Stimulated activated naive CD8-positive, alpha-beta T cell treated with anti-CD3 and anti-CD28 coated beads, Interleukin-15, amount 100 ng/mL, for 72 hours (primary cell): Measurements from ENCODE around the gene SART3.
"Not testable (repeated sequence)": the region's sequence is repeated elsewhere in the genome, so short reads cannot be mapped to it uniquely, and the experiment has no call there.

ENCODE experiments used
- ATAC-seq: fragments of 150-1000 bp; cut with Tn5 transposase; 2 replicates; pipeline ENCODE4 v1.10.0; 2021; ENCODE audit warnings: mild to moderate bottlenecking, moderate library complexity
- DNase-seq, 2 donors: peaks; one replicate each; pipeline ENCODE4 v3.0.0; 2021 to 2022
- H3K27ac Mint-ChIP-seq, 2 donors: one replicate each; pipeline ENCODE4 v1.8.0; 2022; ENCODE audit warnings: mild to moderate bottlenecking in 2 of 2, mixed read lengths in 2 of 2, moderate library complexity in 2 of 2
- H3K27me3 Mint-ChIP-seq: one replicate; pipeline ENCODE4 v1.8.0; 2022; ENCODE audit warnings: mixed read lengths
- H3K4me1 Mint-ChIP-seq: one replicate; pipeline ENCODE4 v1.8.0; 2022; ENCODE audit warnings: mild to moderate bottlenecking, mixed read lengths
- H3K4me3 Mint-ChIP-seq, 2 donors: one replicate each; pipeline ENCODE4 v1.8.0; 2022; ENCODE audit warnings: mild to moderate bottlenecking in 2 of 2, mixed read lengths in 2 of 2, moderate library complexity in 1 of 2
- H3K9me3 Mint-ChIP-seq, 2 donors: one replicate each; pipeline ENCODE4 v1.8.0; 2022; ENCODE audit warnings: mixed read lengths in 2 of 2

Gene SART3

GRCh38 chr12:108599948-108600701 lies 39.2 kb upstream of the SART3 start:
- no peak for ATAC-seq
- no peak overlapping the region for H3K27ac Mint-ChIP-seq
- H3K4me1 Mint-ChIP-seq, result peaks cover under 1% of the 10 kb centered on the region
- H3K27me3 Mint-ChIP-seq, result no peaks in the 10 kb centered on the region
- no peak overlapping the region for H3K4me3 Mint-ChIP-seq
- peaks cover 0 to 2% of the 10 kb centered on the region in 2 donors for H3K9me3 Mint-ChIP-seq
- no peak for DNase-seq

DNA sequence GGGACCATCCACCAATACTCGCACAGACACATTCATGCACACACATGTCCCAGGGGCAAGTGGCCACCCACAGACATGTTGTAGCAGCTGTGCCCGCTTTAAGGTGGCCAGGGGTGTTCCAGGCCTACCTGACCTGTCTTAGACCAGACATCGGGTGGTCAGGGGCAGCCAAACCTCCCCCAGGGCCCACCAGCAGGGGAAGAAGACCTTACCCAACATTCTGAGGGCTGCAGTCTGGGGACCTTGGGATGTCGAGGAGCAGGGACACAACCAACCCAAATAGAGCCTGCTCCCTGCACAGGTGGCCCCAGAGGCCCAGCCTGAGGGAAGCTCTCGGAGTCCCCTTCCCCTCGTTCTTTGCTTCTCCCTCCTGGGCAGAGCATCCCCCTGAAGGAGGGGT lies 38.6 kb upstream of the SART3 start:
- Mint-ChIP-seq H3K9me3 (no peaks in the 10 kb centered on the region), H3K4me3 (no peak overlapping the region), H3K4me1 (no peaks in the 10 kb centered on the region), H3K27me3 (no peaks in the 10 kb centered on the region), H3K27ac (no peak overlapping the region)
- ATAC-seq (no peak), DNase-seq (no peak)

- H3K4me1 Mint-ChIP-seq, result no peaks in the 10 kb centered on the region
- ATAC-seq, result no peak
- H3K4me3 Mint-ChIP-seq, result no peak overlapping the region
- H3K27me3 Mint-ChIP-seq, result no peaks in the 10 kb centered on the region
- no peaks in the 10 kb centered on the region for H3K9me3 Mint-ChIP-seq
- DNase-seq, result no peak
- H3K27ac Mint-ChIP-seq, result peak overlapping the region in 1 of 2 donors; percentile 3
These were observed 37.7 kb upstream of the SART3 start for GRCh38 chr12:108598553-108599250.

GRCh38 chr12:108597559-108598471 lies 36.8 kb upstream of the SART3 start, which contains the start of gene TMEM119:
Gene TMEM119, minus strand, starts transcription at chr12:108598084. Its CDS starts 5,701 bp downstream, at chr12:108592383.
- Mint-ChIP-seq H3K9me3 (no peaks in the 10 kb centered on the region), H3K27ac (peak within 1 kb of the TSS; percentile 3 to 5), H3K4me3 (no peak within 1 kb of the TSS), H3K4me1 (no peaks in the 10 kb centered on the region), H3K27me3 (no peaks in the 10 kb centered on the region)
- ATAC-seq, result peak; percentile 28
- DNase-seq, result no peak

- no peaks in the 10 kb centered on the region for H3K27me3 Mint-ChIP-seq
- no peaks in the 10 kb centered on the region for H3K9me3 Mint-ChIP-seq
- no peak overlapping the region for H3K4me3 Mint-ChIP-seq
- DNase-seq, result no peak
- no peak overlapping the region for H3K27ac Mint-ChIP-seq
- peak; percentile 35 for ATAC-seq
- no peaks in the 10 kb centered on the region for H3K4me1 Mint-ChIP-seq
These were observed 36.0 kb upstream of the SART3 start for GRCh38 chr12:108596854-108597558.

DNA sequence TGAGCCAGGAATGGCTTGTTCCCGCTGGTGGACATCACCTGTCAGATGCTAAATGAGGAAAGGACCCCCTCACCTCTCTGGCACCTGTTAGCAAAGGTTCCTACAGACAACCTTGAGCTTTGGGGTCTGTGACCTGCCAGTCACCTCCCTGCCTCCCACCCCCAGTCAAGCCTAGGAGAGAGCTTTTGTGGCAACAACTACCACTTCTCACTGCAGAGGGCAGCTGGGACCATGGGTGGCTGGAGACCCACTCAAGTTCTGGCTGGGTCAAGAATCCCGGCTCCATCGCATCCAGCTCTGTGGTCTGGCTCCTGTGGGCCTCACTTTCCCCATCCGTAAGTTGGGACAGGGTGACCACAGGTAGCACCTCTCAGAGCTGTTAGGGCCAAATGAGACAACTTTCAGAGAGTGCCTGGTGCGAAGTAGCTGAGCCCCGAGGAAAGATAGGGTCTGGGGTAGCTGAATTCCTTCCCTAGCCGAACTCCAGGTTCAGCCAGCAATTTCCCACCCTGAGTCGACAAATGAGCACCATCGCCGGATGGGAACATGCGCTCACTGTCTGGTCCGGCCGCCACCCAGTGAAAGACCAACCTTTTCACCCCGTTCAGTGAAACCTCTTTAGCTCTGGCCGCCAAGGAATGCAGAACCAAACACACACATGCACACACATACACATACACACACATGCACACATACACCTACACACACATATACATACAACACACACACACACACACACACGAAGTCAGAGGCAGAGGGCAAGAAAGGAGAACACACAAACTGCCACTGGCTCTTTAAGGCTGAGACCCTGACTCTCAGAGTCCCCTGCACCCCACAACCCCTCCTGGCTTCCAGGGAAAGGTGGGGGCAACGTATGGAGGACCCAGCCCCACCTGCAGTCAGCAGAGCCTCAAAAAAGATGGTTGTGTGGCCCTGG lies 35.0 kb upstream of the SART3 start:
- Mint-ChIP-seq H3K27me3 (no peaks in the 10 kb centered on the region), H3K4me1 (no peaks in the 10 kb centered on the region), H3K27ac (no peak overlapping the region), H3K9me3 (no peaks in the 10 kb centered on the region), H3K4me3 (no peak overlapping the region)
- no peak for ATAC-seq
- no peak for DNase-seq

DNA sequence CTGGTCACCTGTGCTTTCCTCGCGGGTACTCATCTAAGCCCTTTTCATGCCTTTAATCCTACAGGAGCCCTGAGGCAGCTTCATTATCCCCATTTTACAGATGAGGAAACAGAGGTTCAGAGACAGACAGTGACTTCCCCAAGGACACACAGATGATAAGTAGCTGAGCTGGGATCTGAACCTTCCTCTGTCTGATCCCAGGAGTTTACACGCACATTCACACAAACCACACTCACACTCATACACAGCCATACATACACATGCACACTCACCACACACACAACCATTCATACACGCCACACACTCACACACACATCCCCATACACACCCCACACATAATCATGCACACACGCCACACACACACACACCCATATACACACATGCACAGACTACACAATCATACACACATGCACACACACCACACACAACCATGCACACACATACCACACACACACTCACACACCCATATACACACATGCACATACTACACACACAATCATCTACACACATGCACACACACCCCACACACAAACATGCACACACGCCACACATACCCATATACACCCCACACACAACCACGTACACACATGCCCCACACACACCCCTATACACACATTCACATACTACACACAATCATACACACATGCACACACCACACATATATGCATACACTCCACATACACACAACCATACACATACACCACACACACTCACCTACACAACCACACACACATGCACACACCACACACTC lies 34.2 kb upstream of the SART3 start:
- H3K4me3 Mint-ChIP-seq, result no peak overlapping the region
- DNase-seq (no peak), ATAC-seq (no peak)
- H3K9me3 Mint-ChIP-seq, result no peaks in the 10 kb centered on the region
- no peaks in the 10 kb centered on the region for H3K27me3 Mint-ChIP-seq
- no peak overlapping the region for H3K27ac Mint-ChIP-seq
- no peaks in the 10 kb centered on the region for H3K4me1 Mint-ChIP-seq

GRCh38 chr12:108594323-108594903 lies 33.4 kb upstream of the SART3 start:
- no peak for DNase-seq
- Mint-ChIP-seq H3K4me1 (no peaks in the 10 kb centered on the region), H3K27me3 (no peaks in the 10 kb centered on the region), H3K4me3 (no peak overlapping the region), H3K27ac (no peak overlapping the region), H3K9me3 (no peaks in the 10 kb centered on the region)
- no peak for ATAC-seq

GRCh38 chr12:108592033-108592909 lies 31.3 kb upstream of the SART3 start:
- DNase-seq (no peak), ATAC-seq (peak; percentile 15)
- no peak overlapping the region for H3K27ac Mint-ChIP-seq
- no peaks in the 10 kb centered on the region for H3K9me3 Mint-ChIP-seq
- peaks cover 11% of the 10 kb centered on the region for H3K27me3 Mint-ChIP-seq
- no peak overlapping the region for H3K4me3 Mint-ChIP-seq
- H3K4me1 Mint-ChIP-seq, result no peaks in the 10 kb centered on the region

- H3K4me1 Mint-ChIP-seq, result no peaks in the 10 kb centered on the region
- H3K27me3 Mint-ChIP-seq, result peaks cover 11% of the 10 kb centered on the region
- ATAC-seq, result peak; percentile 15
- no peak for DNase-seq
- H3K9me3 Mint-ChIP-seq, result no peaks in the 10 kb centered on the region
- H3K4me3 Mint-ChIP-seq, result no peak overlapping the region
- no peak overlapping the region for H3K27ac Mint-ChIP-seq
These were observed 30.5 kb upstream of the SART3 start for GRCh38 chr12:108591267-108591980.

DNA sequence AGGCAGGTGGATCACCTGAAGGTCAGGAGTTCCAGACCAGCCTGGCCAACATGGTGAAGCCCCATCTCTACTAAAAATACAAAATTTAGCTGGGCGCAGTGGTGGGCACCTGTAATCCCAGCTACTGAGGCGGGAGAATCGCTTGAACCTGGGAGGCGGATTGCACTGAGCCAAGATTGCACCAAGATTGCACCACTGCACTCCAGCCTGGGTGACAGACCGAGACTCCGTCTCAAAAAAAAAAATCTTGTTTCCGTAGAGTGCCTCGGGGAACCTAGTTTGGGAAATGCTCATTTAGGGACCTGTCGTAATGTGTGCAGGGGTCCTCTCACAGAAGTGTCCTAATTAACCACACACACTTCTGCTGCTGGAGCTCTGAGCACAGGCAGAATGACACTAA lies 29.5 kb upstream of the SART3 start:
- peaks cover 11% of the 10 kb centered on the region for H3K27me3 Mint-ChIP-seq
- H3K9me3 Mint-ChIP-seq, DNase-seq, H3K4me3 Mint-ChIP-seq, H3K4me1 Mint-ChIP-seq, H3K27ac Mint-ChIP-seq, ATAC-seq: not testable (repeated sequence)

GRCh38 chr12:108589840-108590229 lies 28.9 kb upstream of the SART3 start:
- no peak for ATAC-seq
- DNase-seq, result no peak
- no peaks in the 10 kb centered on the region for H3K9me3 Mint-ChIP-seq

More at GRCh38 chr12:108589840-108590229, 28.9 kb upstream of the SART3 start:
- H3K4me1 Mint-ChIP-seq, result no peaks in the 10 kb centered on the region
- no peak overlapping the region for H3K4me3 Mint-ChIP-seq
- no peak overlapping the region for H3K27ac Mint-ChIP-seq
- peaks cover 11% of the 10 kb centered on the region for H3K27me3 Mint-ChIP-seq
